Activated T-cell treated with anti-CD3 and anti-CD28 coated beads for 24 hours (primary cell): ENCODE data around the gene KDM2A.

Experiments used
- DNase-seq: peaks from one replicate; pipeline ENCODE4 v3.0.0-alpha.2; 2020; ENCODE audit warnings: low read depth

KDM2A gene

DNA sequence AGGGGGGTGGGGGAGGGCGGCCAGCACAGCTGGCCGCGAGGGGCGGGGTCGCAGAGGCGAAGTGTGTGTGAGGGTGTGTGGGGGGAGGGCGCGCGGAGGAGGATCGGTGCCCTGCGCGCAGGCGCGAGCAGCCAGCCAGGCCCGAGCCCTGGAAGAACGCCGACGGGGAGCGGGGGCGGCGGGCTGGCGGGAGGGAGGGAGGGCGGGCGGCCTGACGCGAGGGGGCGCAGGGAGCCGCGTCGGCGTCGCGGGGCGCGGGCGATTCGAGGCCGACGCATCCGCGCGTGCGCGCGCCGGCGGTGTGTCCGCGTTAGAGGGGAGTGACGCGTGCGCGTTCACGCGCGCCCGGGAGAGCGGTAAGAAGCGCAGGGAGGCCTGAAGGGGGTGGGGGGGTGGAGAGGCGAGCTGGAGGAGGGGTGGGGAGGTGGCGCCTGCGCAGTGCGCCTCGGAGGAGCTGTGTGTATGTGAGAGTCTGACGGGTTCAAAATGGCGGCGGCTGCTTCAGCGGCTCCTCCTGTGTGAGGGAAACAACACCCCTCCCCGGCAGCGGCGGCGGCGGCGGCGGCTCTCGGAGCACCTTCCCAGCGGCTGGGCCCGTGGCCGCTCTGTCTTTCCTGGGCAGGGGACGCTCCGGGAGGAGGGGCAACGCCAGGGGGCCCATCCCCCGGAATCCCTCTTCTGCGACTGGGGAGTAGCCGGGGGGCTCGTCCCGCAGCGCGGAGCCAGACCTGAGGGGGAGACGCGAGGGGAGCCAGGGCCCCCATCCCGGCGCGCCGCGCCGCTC, at the start of gene KDM2A:
TSS of gene KDM2A (plus strand) at position 463 of the 784 bp plus-strand sequence. CDS start 2,054 bp downstream, outside the sequence.
- DNase-seq: peak; percentile 97

DNA sequence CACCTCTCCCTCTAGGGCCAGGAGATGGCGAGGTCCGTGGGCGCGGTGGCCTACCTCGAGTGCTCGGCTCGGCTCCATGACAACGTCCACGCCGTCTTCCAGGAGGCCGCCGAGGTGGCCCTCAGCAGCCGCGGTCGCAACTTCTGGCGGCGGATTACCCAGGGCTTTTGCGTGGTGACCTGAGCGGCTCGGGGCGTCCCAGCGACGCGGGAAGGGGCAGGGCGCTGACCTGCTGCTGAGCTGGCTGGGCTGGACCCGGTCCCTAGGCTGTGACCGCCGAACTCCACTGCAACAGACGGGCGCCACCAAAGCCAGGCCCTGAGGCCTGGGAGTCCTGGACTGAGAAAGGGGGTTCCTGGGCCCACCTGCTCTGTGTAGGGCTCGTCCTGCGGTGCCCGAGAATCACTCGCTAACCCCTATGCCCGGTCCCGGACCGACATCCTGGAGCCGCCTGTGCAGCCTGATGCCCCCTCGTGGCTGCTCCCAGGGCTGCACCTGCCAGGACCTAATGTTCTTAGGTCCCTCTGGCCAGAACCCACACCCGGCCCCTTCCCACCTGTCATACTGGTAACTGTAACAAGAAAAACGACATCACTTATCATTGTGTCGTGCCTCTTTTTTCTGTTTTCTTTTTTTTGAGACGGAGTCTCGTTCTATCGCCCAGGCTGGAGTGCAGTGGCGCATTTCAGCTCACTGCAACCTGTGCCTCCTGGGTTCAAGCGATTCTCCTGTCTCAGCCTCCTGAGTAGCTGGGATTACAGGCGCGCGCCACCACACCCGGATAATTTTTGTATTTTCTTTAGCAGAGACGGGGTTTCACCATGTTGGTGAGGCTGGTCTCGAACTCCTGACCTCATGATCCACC, 47.4 kb upstream of the KDM2A start:
- peak; percentile 57 for DNase-seq

DNA sequence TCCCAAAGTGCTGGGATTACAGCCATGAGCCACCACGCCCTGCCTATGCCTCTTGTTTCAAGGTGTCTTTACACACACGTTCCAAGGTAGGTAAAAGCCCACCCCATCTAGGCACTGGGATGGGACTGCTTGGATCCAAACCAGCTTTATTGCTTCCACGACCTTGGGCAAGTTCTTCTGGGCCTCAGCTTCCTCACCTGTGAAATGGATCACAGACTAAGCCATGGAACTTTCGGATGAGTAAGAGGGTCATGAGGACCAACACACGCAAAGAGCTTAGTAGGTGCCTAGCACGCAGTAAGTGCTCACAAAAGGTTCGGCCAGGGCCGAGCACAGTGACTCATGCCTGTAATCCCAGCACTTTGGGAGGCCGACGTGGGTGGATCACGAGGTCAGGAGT, 46.8 kb upstream of the KDM2A start:
- no peak for DNase-seq

DNA sequence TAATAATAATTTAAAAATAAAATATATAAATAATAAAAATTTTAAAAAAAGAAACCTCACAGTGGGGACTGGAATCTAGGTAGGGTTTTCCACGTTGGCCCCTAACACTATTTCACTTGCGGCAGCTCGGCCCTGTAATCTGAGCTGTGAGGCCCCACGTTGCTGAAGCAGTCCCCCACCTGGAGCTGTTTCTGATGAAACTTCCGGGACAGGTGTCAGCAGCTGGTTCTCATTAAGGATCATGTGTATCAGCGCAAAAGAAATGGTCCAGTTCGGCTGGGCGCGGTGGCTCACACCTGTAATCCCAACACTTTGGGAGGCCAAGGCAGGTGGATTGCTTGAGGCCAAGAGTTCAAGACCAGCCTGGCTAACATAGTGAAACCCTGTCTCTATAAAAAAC, 45.2 kb upstream of the KDM2A start:
- DNase-seq: no peak

DNA sequence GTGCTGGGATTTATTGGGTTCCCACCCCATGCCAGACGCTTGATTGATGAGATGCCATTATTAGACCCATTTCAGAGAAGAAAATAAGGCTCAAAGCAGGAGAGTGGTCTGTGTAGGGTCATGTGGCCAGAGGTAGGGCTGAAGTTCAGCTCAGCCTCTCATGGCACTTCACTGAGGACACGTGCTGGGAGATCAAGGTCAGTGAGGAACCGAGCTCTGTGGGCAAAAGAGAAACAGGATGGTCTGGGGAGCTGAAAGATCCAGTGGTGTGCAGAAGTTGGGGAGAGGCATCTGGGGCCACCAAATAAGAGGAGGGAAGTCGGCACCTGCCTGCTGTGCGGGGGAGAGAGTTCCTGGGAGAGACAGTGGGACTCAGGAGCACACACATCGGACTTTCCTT, 42.9 kb upstream of the KDM2A start:
- no peak for DNase-seq

DNA sequence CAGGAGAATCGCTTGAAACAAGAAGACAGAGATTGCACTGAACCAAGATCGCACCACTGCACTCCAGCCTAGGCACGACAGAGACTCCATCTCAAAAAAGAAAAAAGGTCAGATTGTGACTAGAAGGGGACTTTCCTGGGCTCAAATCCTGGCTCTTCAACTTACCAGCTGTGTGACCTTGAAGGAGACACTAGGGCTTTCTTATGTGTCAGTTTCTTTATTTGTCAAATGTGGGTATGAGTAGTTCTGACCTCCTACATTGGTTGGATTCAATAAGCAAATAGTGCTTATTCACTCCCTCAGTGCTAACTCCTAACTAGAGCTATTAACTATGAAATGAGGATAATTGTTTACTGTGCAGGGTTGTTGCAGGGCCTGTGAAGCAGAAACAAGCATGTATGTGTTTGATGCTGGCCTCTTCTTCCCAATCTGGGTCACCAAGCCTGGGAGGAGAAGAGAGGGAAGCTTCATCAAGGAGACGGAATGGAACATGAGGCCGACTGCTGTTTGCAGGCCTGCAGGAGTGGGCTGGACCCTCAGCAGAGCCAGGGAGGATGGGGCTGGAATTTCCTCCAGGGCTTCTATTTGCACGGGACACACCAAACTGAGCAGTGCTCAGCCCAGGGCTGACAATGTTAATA, 39.9 kb upstream of the KDM2A start:
- no peak for DNase-seq

DNA sequence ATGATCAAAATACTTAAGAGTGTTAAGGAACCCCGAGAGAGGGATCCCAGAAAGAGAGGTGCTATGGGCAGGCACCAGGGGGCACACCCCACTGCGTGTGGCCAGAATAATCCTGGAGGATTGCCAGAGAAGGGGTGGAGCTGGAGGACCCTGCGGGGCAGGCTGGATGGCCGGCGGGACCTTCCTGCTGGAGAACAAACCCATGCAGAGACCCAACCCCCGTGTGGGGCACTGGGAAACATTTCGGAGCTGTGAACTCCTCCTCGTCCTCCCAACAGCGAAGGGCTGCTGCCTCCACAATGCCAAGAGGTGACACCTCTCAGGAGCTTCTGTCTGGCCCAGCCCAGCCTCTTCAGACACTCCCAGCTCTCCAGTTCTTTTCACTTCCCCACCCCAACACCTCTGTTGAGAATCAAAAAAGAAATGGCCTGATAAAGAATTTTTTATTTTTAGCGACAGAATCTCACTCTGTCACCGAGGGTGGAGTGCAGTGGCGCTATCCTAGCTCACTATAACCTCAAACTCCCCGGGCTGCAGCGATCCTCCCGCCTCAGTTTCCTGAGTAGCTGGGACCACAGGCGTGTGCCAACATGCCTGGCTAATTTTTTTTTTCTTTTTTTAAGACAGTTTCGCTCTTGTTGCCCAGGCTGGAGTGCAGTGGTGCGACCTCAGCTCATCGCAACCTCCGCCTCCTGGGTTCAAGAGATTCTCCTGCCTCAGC, 36.8 kb upstream of the KDM2A start:
- no peak for DNase-seq

DNA sequence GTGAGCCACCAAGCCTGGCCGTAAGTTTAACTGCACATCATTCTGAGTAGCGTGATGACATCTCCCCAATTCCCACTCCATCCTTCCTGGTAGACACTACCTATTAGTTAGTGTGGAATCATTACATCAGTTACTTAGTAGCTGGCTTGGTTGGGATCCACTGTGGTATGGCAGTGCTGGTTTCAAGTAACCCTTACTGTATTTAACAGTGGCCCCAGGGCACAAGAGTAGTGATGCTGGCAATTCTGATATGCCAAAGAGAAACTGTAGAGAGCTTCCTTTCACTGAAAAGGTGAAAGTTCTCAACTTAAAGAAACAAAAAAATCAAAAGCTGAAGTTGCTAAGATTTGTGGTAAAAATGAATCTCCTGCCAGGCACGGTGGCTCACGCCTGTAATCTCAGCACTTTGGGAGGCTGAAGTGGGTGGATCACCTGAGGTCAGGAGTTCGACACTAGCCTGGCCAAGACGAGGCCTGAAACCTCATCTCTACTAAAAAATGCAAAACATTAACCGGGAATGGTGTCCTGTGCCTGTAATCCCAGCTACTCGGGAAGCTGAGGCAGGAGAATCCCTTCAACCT, 35.2 kb upstream of the KDM2A start:
- DNase-seq: no peak

DNA sequence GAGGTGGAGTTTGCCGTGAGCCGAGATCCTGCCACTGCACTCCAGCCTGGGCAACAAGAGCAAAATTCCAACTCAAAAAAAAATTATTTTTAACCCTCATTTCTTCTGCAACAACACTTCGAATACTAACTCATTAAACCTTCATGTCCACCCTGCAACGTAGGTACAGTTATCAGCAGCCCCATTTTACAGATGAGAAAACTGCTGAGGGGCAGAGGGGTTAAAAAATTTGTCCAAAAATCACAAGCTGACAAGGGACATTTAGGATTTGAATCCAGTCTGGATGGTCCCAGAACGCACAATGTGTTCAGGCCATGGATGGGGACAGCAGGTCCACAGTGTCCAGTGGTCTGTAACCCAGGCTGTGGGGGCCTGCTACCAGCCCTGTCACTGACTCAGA, 33.4 kb upstream of the KDM2A start:
- DNase-seq: no peak

DNA sequence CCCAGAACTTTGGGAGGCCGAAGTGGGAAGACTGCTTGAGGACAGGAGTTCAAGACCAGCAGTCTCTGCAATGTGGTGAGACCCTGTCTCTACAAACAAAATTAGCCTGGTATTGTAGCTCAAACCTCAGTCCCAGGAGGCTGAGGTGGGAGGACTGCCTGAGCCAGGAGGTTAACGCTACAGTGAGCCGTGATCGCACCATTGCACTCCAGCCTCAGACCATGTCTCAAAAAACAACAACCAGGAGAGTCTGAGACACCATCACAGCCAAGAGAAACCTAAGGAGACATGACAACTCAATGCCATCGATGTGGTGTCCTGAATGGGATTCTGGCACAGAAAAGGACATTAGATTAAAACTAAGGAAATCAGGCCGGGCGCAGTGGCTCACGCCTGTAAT, 28.3 kb upstream of the KDM2A start:
- DNase-seq: no peak

DNA sequence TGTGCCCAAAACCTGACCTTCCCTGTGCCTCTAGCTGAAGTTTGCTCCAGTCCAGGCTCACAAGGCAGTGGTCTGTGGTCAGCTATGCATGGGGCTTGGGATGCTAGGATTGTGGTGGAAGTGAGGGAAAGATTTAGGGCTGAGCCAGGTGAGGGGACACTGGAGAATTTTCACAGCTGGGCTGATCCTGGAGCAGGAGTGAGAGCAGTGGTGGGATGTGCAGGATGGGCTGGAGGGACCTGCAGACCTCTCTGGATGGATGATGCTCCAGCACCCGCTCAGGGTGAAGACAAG, 23.9 kb upstream of the KDM2A start:
- no peak for DNase-seq

DNA sequence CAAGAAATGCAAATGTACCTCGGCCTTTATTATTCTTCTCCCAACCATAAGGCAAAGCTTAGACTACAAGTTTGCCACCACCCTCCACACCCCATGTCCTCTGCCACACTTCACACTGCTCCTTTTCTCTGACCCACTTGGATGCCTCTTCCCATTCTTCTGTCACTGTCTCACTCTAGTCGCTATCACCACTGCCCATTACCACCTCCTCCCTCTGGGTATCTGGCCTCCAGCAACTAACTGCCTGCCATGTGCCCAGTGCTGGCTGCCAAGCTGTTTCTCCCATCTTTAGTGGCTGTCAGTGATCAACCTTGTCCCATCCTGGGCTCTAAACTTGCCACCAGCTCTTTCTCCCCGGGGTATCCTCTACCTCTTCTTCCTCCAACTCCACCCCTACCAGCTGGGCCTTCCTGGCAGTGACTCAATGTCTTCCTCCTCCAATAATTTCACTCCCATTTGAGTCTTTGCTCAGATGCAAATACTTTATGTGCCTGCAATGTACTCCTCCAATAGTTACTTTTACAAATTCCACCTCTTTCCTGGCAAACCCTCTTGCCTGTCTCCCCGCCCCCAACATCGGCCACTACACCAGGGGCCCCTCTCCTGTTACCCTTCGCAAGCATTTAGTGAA, 20.1 kb upstream of the KDM2A start:
- DNase-seq: no peak

DNA sequence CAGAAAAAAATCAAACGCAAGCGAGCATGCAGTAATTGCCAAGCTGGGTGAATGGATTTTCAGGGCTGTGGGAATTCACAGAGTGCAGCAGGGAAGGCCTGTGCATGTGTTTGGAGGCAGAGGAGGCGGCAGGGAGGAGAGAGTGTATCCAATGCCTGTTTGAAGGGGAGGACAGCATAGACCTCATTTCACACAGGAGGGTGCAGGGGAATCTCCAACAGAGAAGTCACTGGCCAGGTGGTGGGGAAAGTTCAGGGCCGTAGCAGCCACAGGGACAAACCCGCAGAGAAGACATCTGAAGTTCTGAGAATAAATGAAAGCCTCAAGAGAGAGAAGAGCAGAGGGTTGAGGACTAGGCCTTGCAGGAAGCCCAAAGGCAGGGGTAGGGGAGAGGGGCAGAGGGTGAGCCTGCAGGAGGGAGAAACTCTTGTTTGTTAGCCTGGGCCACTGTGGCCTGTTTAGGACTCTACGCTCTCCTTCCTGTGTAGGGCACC, 19.2 kb upstream of the KDM2A start:
- DNase-seq: no peak

DNA sequence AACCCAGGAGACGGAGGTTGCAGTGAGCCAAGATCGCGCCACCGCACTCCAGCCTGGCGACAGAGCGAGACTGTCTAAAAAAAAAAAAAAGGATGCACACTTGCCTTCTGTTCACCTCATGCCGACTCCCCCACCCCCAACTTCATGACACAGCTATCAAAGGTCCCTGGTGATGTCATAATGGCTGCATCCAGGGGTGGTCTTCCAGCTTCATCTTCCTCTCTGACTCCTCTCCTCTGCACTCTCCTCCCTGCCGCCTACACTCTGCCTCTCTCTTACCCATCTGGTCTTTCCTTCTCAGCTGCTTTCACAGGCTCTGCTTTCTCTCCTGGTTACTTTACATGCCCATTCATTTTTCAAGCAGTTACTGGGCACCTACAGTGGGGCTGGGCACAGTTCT, 16.4 kb upstream of the KDM2A start:
- no peak for DNase-seq

DNA sequence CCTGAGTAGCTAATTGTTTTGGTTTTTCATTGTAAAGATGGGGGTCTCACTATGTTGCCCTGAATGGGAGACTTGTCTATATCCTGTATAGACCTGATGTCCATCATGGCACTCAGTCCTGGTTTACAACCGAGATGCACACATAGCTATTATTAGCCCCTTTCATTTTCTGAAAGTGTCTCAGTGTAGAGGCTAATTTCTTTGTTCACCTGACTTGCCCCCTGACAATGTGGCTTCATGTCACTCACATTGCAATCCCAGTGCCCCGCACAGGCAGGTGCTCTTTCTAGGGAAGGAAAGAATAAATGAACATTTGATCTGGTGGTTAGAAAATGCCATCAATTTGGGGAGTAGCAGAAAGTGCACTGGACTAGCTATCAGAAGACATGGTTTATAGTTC, 13.1 kb upstream of the KDM2A start:
- DNase-seq: no peak

DNA sequence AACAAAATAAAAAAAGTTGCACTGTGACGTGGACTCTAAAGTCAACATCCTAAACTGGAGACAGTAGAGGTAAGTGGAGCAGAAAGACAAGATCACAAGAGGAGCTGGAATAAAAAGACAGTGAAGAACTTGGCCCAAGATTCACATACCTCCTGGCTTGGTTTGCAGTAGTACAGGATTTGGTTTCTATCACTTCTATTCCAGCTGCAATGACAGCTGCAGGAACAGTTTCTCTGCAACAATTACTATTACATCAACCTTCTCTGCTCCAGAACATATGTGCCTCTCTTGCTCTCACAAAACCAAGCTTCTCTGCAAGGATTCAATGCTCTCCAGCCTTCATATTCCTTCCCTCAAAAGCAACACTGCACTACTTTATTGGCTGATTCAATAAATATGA, 7.8 kb upstream of the KDM2A start:
- DNase-seq: no peak

DNA sequence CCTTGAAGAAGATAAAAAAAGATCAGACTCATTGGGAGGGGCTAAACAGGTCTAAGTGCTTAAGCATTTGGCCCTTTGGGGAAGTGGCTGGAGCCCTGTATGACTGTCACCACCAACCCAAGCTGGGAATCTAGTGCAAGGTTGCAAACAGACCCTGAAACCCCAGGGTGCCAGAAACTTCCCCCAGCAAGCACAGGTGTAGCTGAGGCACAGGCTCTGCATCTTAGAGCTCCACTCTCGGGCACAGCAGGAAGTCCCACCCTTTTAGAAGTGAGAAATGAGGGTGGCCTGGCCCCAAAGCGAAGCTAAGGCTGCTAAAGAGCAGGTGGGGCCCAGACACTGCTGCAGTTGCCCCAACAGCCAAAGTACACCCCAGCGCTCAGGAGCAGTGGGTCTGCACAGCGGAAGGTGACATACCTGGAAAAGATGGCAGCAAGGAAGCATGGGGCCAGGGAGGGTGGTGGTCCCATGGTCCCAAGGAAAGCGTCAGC, 5.8 kb upstream of the KDM2A start:
- no peak for DNase-seq

DNA sequence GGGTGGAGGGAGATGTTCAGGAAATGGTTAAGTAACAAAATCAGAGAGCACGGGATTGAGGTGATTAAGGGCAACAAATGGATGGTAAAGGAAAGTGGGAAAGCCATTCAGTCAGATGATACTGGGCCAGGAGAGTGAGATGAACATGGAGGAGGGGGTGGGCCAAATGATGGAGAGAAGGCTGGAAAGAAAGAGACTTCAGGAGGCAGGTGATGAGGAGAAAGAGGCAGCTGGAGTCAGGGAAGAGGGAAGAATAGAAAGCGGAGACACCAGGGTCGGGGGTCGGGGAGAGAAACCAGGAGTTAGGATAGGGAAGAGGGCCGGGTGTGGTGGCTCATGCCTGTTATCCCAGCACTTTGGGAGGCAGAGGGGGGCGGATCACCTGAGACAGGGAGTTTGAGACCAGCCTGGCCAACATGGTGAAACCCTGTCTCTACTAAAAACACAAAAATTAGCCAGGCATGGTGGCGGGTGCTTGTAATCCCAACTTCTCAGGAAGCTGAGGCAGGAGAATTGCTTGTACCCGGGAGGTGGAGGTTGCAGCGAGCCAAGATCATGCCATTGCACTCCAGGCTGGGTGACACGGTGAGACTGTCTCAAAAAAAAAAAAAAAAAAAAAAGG, 4.7 kb upstream of the KDM2A start:
- no peak for DNase-seq

DNA sequence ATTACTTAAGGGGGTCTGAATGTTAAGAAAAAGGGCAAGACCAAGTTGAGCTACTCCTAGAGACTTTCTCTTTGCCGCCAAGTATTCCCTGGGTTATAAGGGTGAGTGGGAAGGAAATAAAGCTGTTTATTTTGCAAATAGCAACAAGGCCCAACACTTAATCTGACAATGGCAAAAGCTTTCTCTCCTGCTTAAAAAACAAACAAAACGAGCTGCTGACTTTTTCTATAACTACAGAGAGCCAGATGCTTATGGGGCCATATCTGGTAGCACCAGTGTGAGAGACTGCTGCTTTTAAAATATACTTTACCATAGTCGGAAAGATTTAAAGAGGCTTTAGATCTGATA, 2.3 kb upstream of the KDM2A start:
- DNase-seq: no peak

DNA sequence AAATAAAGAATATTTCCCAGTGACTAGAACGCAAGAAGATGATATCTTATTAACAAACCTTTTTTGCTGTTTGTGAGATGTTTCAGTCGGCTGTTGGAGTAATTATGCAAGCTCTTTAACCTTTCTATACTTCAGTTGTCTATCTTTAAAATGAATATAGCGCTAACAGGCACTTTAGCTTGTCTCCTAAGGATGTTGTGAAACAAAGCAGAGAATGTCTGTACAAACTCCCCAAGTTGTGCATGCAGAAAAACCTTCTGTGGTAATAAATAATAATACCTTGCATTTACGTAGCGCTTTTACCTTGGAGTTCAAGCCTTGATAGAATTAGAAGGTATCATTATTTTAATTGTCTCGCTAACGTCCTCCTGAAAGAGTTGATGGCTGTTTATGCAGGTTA, 1.9 kb upstream of the KDM2A start:
- no peak for DNase-seq

DNA sequence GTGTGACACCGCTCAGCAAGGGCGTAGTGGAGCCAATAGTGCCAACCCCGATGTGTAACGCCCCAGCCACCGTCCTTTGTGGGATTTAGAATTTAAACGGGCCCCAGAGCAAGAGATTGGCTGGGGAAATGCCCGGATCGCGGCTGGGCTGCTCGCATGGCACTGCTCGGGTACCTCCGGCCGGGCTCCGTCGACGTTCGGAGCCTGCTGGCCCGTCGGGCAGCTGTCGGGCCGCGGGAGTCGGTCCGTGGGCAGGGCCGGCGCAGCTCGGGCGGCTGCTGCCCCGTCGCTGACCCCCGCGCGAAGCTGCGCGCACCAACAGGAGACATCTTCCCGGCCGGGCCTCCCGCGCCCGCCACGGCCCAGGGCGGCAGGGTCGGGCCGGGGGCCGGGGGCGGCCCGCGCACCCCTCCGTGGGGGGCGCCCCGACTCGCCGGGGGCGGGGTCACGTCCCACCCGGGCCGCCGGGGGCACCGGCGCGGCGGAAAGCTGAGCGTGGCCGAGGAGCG, 1.3 kb upstream of the KDM2A start:
- peak; percentile 22 for DNase-seq
